ENCODE data around the gene PARP9.
"Not testable (repeated sequence)": the region's sequence is repeated elsewhere in the genome, so short reads cannot be mapped to it uniquely, and the experiment has no call there.

PARP9 gene

GRCh38 chr3:122572940-122573412, 8.9 kb upstream of the PARP9 start:
- no peak for DNase-seq

- DNase-seq, result no peak
Measured at GRCh38 chr3:122568755-122569154, 4.7 kb upstream of the PARP9 start.

- not testable (repeated sequence) for DNase-seq
Measured at GRCh38 chr3:122568131-122568530, 4.0 kb upstream of the PARP9 start.

- no peak for DNase-seq
Measured at GRCh38 chr3:122563717-122564025, 429 bp downstream of the PARP9 start.

- no peak for DNase-seq
Measured at GRCh38 chr3:122562923-122563716, 980 bp downstream of the PARP9 start.

GRCh38 chr3:122560680-122561079, 3.4 kb downstream of the PARP9 start:
- DNase-seq, result peak; percentile 26

GRCh38 chr3:122559906-122560305, 4.2 kb downstream of the PARP9 start:
- DNase-seq, result no peak

GRCh38 chr3:122558605-122559004, 5.5 kb downstream of the PARP9 start:
- DNase-seq, result no peak

- DNase-seq, result no peak
Measured at GRCh38 chr3:122557356-122557755, 6.7 kb downstream of the PARP9 start.

GRCh38 chr3:122555275-122556071, 8.6 kb downstream of the PARP9 start:
- DNase-seq, result no peak

- DNase-seq, result no peak
Measured at GRCh38 chr3:122553171-122553570, 10.9 kb downstream of the PARP9 start.

- DNase-seq, result no peak
Measured at GRCh38 chr3:122548619-122549018, 15.5 kb downstream of the PARP9 start.

GRCh38 chr3:122548076-122548475, 16.0 kb downstream of the PARP9 start:
- no peak for DNase-seq

GRCh38 chr3:122546151-122546550, 17.9 kb downstream of the PARP9 start:
- no peak for DNase-seq

GRCh38 chr3:122538956-122539490, 25.1 kb downstream of the PARP9 start:
- no peak for DNase-seq

GRCh38 chr3:122536632-122537001, 27.5 kb downstream of the PARP9 start:
- DNase-seq, result no peak

GRCh38 chr3:122535964-122536631, 28.0 kb downstream of the PARP9 start:
- DNase-seq, result no peak

- DNase-seq, result no peak
Measured at GRCh38 chr3:122533931-122534334, 30.2 kb downstream of the PARP9 start.

GRCh38 chr3:122533480-122533879, 30.6 kb downstream of the PARP9 start:
- DNase-seq, result no peak

- DNase-seq, result no peak
Measured at GRCh38 chr3:122530164-122530563, 33.9 kb downstream of the PARP9 start.

- DNase-seq, result no peak
Measured at GRCh38 chr3:122523317-122523716, 40.8 kb downstream of the PARP9 start.

- no peak for DNase-seq
Measured at GRCh38 chr3:122520861-122521260, 43.2 kb downstream of the PARP9 start.

GRCh38 chr3:122519693-122520092, 44.4 kb downstream of the PARP9 start:
- no peak for DNase-seq
